HG03354 (cell line): ENCODE measurements around the gene ABCA12.
A peak's percentile ranks its signal among the peaks of the same experiment; 100 is the strongest.

Source experiments
- ATAC-seq: cut with Tn5 transposase; IDR thresholded peaks from one replicate; pipeline ENCODE4 v1.9.1; 2021; ENCODE audit warnings: mild to moderate bottlenecking; ENCODE audit not compliant: unreplicated experiment, poor library complexity, severe bottlenecking

ABCA12 gene

GRCh38 chr2:215052404-215052803 is 86.0 kb downstream of the ABCA12 start:
- ATAC-seq: no peak

GRCh38 chr2:215049341-215049740 is 89.1 kb downstream of the ABCA12 start:
- ATAC-seq: no peak

- no peak for ATAC-seq
These were observed 100.0 kb downstream of the ABCA12 start for GRCh38 chr2:215038421-215038820.

GRCh38 chr2:215036314-215036713 is 102.1 kb downstream of the ABCA12 start:
- ATAC-seq: no peak

- ATAC-seq: no peak
These were observed 104.3 kb downstream of the ABCA12 start for GRCh38 chr2:215034154-215034553.

GRCh38 chr2:215032153-215032552 is 106.3 kb downstream of the ABCA12 start:
- ATAC-seq: no peak

- ATAC-seq: no peak
These were observed 107.1 kb downstream of the ABCA12 start for GRCh38 chr2:215031321-215031720.

- no peak for ATAC-seq
These were observed 108.5 kb downstream of the ABCA12 start for GRCh38 chr2:215029936-215030335.

- no peak for ATAC-seq
These were observed 110.2 kb downstream of the ABCA12 start for GRCh38 chr2:215028231-215028630.

GRCh38 chr2:215027779-215028178 is 110.6 kb downstream of the ABCA12 start:
- no peak for ATAC-seq

GRCh38 chr2:215022910-215023309 is 115.5 kb downstream of the ABCA12 start:
- no peak for ATAC-seq

GRCh38 chr2:215022418-215022817 is 116.0 kb downstream of the ABCA12 start:
- no peak for ATAC-seq

GRCh38 chr2:215020283-215020682 is 118.1 kb downstream of the ABCA12 start:
- ATAC-seq: no peak

GRCh38 chr2:215019521-215020145 is 118.8 kb downstream of the ABCA12 start:
- ATAC-seq: no peak

GRCh38 chr2:215019085-215019484 is 119.3 kb downstream of the ABCA12 start:
- ATAC-seq: no peak

- ATAC-seq: no peak
These were observed 123.0 kb downstream of the ABCA12 start for GRCh38 chr2:215015421-215015820.

GRCh38 chr2:215010390-215010789 is 128.0 kb downstream of the ABCA12 start:
- ATAC-seq: no peak

- ATAC-seq: peak; percentile 24
These were observed 135.4 kb downstream of the ABCA12 start for GRCh38 chr2:215003001-215003400.

- peak; percentile 83 for ATAC-seq
These were observed 135.9 kb downstream of the ABCA12 start for GRCh38 chr2:215002500-215002899.

- no peak for ATAC-seq
These were observed 137.7 kb downstream of the ABCA12 start for GRCh38 chr2:215000721-215001120.

- ATAC-seq: peak; percentile 95
These were observed 142.3 kb downstream of the ABCA12 start for GRCh38 chr2:214995926-214996670.
